ENCODE measurements around the gene TREML2.

The TREML2 gene

GRCh38 chr6:41181566-41181965 is 19.4 kb downstream of the TREML2 start:
- H3K9me3 ChIP-seq (ENCODE audit: severe bottlenecking) = no peaks in the 10 kb centered on the region
- DNase-seq = peak; percentile 50
- H3K27me3 ChIP-seq (ENCODE audit: insufficient read depth, low read depth, severe bottlenecking) = no peaks in the 10 kb centered on the region
- TF ChIP-seq CTCF (IDR thresholded peaks at IDR 0.05; ENCODE audit: low read depth, low read length) = no peak
- no peaks in the 10 kb centered on the region for H3K36me3 ChIP-seq
- peak overlapping the region; percentile 19; the same call in 1 of the 2 replicates for H3K27ac ChIP-seq
- no peak overlapping the region for H3K4me3 ChIP-seq (ENCODE audit: low read depth, low read length)

GRCh38 chr6:41179163-41179562 is 21.8 kb downstream of the TREML2 start:
- no peak for TF ChIP-seq CTCF (IDR thresholded peaks at IDR 0.05; ENCODE audit: low read depth, low read length)
- H3K27me3 ChIP-seq (ENCODE audit: insufficient read depth, low read depth, severe bottlenecking) = no peaks in the 10 kb centered on the region
- H3K9me3 ChIP-seq (ENCODE audit: severe bottlenecking) = no peaks in the 10 kb centered on the region
- DNase-seq = no peak
- no peak overlapping the region for H3K4me3 ChIP-seq (ENCODE audit: low read depth, low read length)
- H3K27ac ChIP-seq = no peak overlapping the region
- H3K36me3 ChIP-seq = no peaks in the 10 kb centered on the region

GRCh38 chr6:41177695-41178094 is 23.3 kb downstream of the TREML2 start:
- DNase-seq = no peak
- Histone ChIP-seq H3K27me3 (ENCODE audit: insufficient read depth, low read depth, severe bottlenecking) (no peaks in the 10 kb centered on the region), H3K27ac (no peak overlapping the region), H3K36me3 (no peaks in the 10 kb centered on the region), H3K9me3 (ENCODE audit: severe bottlenecking) (no peaks in the 10 kb centered on the region), H3K4me3 (ENCODE audit: low read depth, low read length) (no peak overlapping the region)
- TF ChIP-seq CTCF (IDR thresholded peaks at IDR 0.05; ENCODE audit: low read depth, low read length) = no peak

- Histone ChIP-seq H3K27me3 (ENCODE audit: insufficient read depth, low read depth, severe bottlenecking) (no peaks in the 10 kb centered on the region), H3K36me3 (no peaks in the 10 kb centered on the region), H3K4me3 (ENCODE audit: low read depth, low read length) (no peak overlapping the region), H3K9me3 (ENCODE audit: severe bottlenecking) (no peaks in the 10 kb centered on the region), H3K27ac (no peak overlapping the region)
- TF ChIP-seq CTCF (IDR thresholded peaks at IDR 0.05; ENCODE audit: low read depth, low read length) = no peak
- DNase-seq = no peak
Measured at GRCh38 chr6:41177287-41177686, 23.7 kb downstream of the TREML2 start.

GRCh38 chr6:41176189-41176588 is 24.8 kb downstream of the TREML2 start:
- H3K27ac ChIP-seq = no peak overlapping the region
- no peaks in the 10 kb centered on the region for H3K36me3 ChIP-seq
- TF ChIP-seq CTCF (IDR thresholded peaks at IDR 0.05; ENCODE audit: low read depth, low read length) = no peak

GRCh38 chr6:41175084-41175483 is 25.9 kb downstream of the TREML2 start:
- Histone ChIP-seq H3K4me3 (ENCODE audit: low read depth, low read length) (no peak overlapping the region), H3K9me3 (ENCODE audit: severe bottlenecking) (no peaks in the 10 kb centered on the region), H3K27me3 (ENCODE audit: insufficient read depth, low read depth, severe bottlenecking) (no peaks in the 10 kb centered on the region), H3K36me3 (no peaks in the 10 kb centered on the region), H3K27ac (no peak overlapping the region)
- no peak for DNase-seq
- no peak for TF ChIP-seq CTCF (IDR thresholded peaks at IDR 0.05; ENCODE audit: low read depth, low read length)

More at GRCh38 chr6:41176189-41176588, 24.8 kb downstream of the TREML2 start:
- no peak overlapping the region for H3K4me3 ChIP-seq (ENCODE audit: low read depth, low read length)
- H3K27me3 ChIP-seq (ENCODE audit: insufficient read depth, low read depth, severe bottlenecking) = no peaks in the 10 kb centered on the region
- H3K9me3 ChIP-seq (ENCODE audit: severe bottlenecking) = no peaks in the 10 kb centered on the region
- no peak for DNase-seq

Measured in WERI-Rb-1 (cell line).